Neural progenitor cell (in vitro differentiated cells): Measurements from ENCODE around the gene DDX51. TPM values are rescaled to one million over a fixed set of nuclear protein-coding genes. Genes with fewer than 3 reads are reported as not detected.

Experiments
- DNase-seq: peaks from one replicate; pipeline ENCODE4 v3.0.0-alpha.2; 2016; ENCODE audit warnings: low spot score
- H2AFZ ChIP-seq: fragments of 200-600 bp; sonication (generic); replicated peaks from 2 replicates; pipeline ENCODE4 v1.6.1; 2016; ENCODE audit warnings: antibody characterized with exemption
- H3F3A ChIP-seq: fragments of 200-600 bp; sonication (generic); 2 replicates; pipeline ENCODE4 v1.6.1; 2016; ENCODE audit warnings: antibody characterized with exemption, low read depth
- H3K27ac ChIP-seq: fragments of 200-600 bp; sonication (generic); 2 replicates; pipeline ENCODE4 v1.5.1; 2016; ENCODE audit warnings: mild to moderate bottlenecking
- H3K27me3 ChIP-seq: fragments of 200-600 bp; sonication (generic); 2 replicates; pipeline ENCODE4 v1.6.1; 2016; ENCODE audit warnings: mild to moderate bottlenecking, moderate library complexity
- H3K36me3 ChIP-seq: fragments of 200-600 bp; sonication (generic); 2 replicates; pipeline ENCODE4 v1.5.1; 2016
- H3K4me1 ChIP-seq: fragments of 200-600 bp; sonication (generic); 2 replicates; pipeline ENCODE4 v1.6.1; 2016; ENCODE audit warnings: mixed run types
- H3K4me2 ChIP-seq: fragments of 200-600 bp; sonication (generic); 2 replicates; pipeline ENCODE4 v1.6.1; 2016
- H3K4me3 ChIP-seq: fragments of 200-600 bp; sonication (generic); 2 replicates; pipeline ENCODE4 v1.5.1; 2016
- H3K79me2 ChIP-seq: fragments of 200-600 bp; sonication (generic); 2 replicates; pipeline ENCODE4 v1.6.1; 2016; ENCODE audit warnings: low read depth
- H3K9ac ChIP-seq: fragments of 200-600 bp; sonication (generic); 2 replicates; pipeline ENCODE4 v1.6.1; 2016
- H3K9me3 ChIP-seq: fragments of 200-600 bp; sonication (generic); 2 replicates; pipeline ENCODE4 v1.5.1; 2016; ENCODE audit warnings: low read depth
- H4K20me1 ChIP-seq: fragments of 200-600 bp; sonication (generic); 2 replicates; pipeline ENCODE4 v1.6.1; 2016; ENCODE audit warnings: low read depth
- H3K27ac Mint-ChIP-seq: 3 replicates; pipeline ENCODE4 v1.8.0; 2021; ENCODE audit warnings: mixed read lengths
- H3K27me3 Mint-ChIP-seq: 2 replicates; pipeline ENCODE4 v1.8.0; 2022; ENCODE audit warnings: low read depth, mild to moderate bottlenecking, inconsistent platforms, moderate library complexity, mixed read lengths; ENCODE audit not compliant: insufficient read depth
- H3K36me3 Mint-ChIP-seq: 3 replicates; pipeline ENCODE4 v1.8.0; 2021; ENCODE audit warnings: mixed read lengths
- H3K4me1 Mint-ChIP-seq: 3 replicates; pipeline ENCODE4 v1.8.0; 2021; ENCODE audit warnings: mixed read lengths
- H3K4me3 Mint-ChIP-seq: 3 replicates; pipeline ENCODE4 v1.8.0; 2021; ENCODE audit warnings: mild to moderate bottlenecking, moderate library complexity, mixed read lengths
- H3K9me3 Mint-ChIP-seq: 3 replicates; pipeline ENCODE4 v1.8.0; 2020; ENCODE audit warnings: mixed read lengths
- CTCF ChIP-seq: fragments of 200-600 bp; sonication (generic); IDR thresholded peaks from 2 replicates; pipeline ENCODE4 v1.5.1; 2017; ENCODE audit warnings: antibody characterized with exemption, mild to moderate bottlenecking
- EZH2 ChIP-seq: fragments of 200-600 bp; sonication (generic); IDR thresholded peaks from 2 replicates; pipeline ENCODE4 v1.6.1; 2017; ENCODE audit warnings: antibody characterized with exemption, mild to moderate bottlenecking, moderate library complexity
- EZH2phosphoT487 ChIP-seq: fragments of 200-600 bp; sonication (generic); IDR thresholded peaks from 2 replicates; pipeline ENCODE4 v1.6.1; 2017; ENCODE audit warnings: antibody characterized with exemption
- total RNA-seq: library from RNA; depleted of rRNA; stranded (reverse); fragments of >200 nt; gene quantifications from 2 replicates; pipeline ENCODE4 v1.2.3, GENCODE V29; 2015; ENCODE audit warnings: low replicate concordance

The DDX51 gene
- total RNA-seq, 1 donor from 2014 or later, result 8.5 TPM

GRCh38 chr12:132131229-132131628, 12.9 kb downstream of the DDX51 start:
- H3K27me3 Mint-ChIP-seq, result peaks cover 8% of the 10 kb centered on the region
- H3F3A ChIP-seq, result peaks cover 5% of the 10 kb centered on the region
- no peak for DNase-seq
- H3K27me3 ChIP-seq, result no peaks in the 10 kb centered on the region
- no peak overlapping the region for H3K9ac ChIP-seq
- H3K4me3 ChIP-seq, result no peak overlapping the region
- H3K4me2 ChIP-seq, result no peak overlapping the region
- no peak overlapping the region for H2AFZ ChIP-seq
- no peaks in the 10 kb centered on the region for H4K20me1 ChIP-seq
- H3K4me3 Mint-ChIP-seq, result no peak overlapping the region
- H3K27ac ChIP-seq, result no peak overlapping the region
- no peak overlapping the region for H3K27ac Mint-ChIP-seq
- peaks cover 21% of the 10 kb centered on the region for H3K36me3 ChIP-seq
- H3K4me1 ChIP-seq, result no peaks in the 10 kb centered on the region
- TF ChIP-seq EZH2 (no peak), EZH2phosphoT487 (no peak), CTCF (no peak)
- peaks cover 9% of the 10 kb centered on the region for H3K9me3 ChIP-seq
- H3K9me3 Mint-ChIP-seq, result peaks cover 6% of the 10 kb centered on the region
- H3K79me2 ChIP-seq, result no peaks in the 10 kb centered on the region
- peaks cover 28% of the 10 kb centered on the region for H3K36me3 Mint-ChIP-seq
- peaks cover under 1% of the 10 kb centered on the region for H3K4me1 Mint-ChIP-seq

- no peaks in the 10 kb centered on the region for H3K4me1 ChIP-seq
- H3K27ac Mint-ChIP-seq, result no peak overlapping the region
- no peak for DNase-seq
Measured at GRCh38 chr12:132130690-132131089, 13.4 kb downstream of the DDX51 start.

GRCh38 chr12:132129007-132129406, 15.1 kb downstream of the DDX51 start:
- Mint-ChIP-seq H3K4me1 (no peaks in the 10 kb centered on the region), H3K4me3 (no peak overlapping the region), H3K27me3 (peaks cover 7% of the 10 kb centered on the region), H3K27ac (peak overlapping the region; percentile 8), H3K9me3 (peaks cover 6% of the 10 kb centered on the region), H3K36me3 (peaks cover 44% of the 10 kb centered on the region)
- H3K36me3 ChIP-seq, result peaks cover 21% of the 10 kb centered on the region
- no peaks in the 10 kb centered on the region for H3K79me2 ChIP-seq
- H3K9me3 ChIP-seq, result peaks cover 9% of the 10 kb centered on the region
- TF ChIP-seq EZH2 (no peak), CTCF (no peak), EZH2phosphoT487 (no peak)
- H3K4me1 ChIP-seq, result no peaks in the 10 kb centered on the region
- H3F3A ChIP-seq, result peaks cover 3% of the 10 kb centered on the region
- no peak for DNase-seq
- no peak overlapping the region for H3K27ac ChIP-seq
- H3K4me3 ChIP-seq, result no peak overlapping the region
- H2AFZ ChIP-seq, result no peak overlapping the region
- no peak overlapping the region for H3K4me2 ChIP-seq
- no peak overlapping the region for H3K9ac ChIP-seq
- no peaks in the 10 kb centered on the region for H4K20me1 ChIP-seq
- H3K27me3 ChIP-seq, result no peaks in the 10 kb centered on the region

More at GRCh38 chr12:132130690-132131089, 13.4 kb downstream of the DDX51 start:
- Histone ChIP-seq H4K20me1 (no peaks in the 10 kb centered on the region), H2AFZ (no peak overlapping the region), H3K27ac (no peak overlapping the region), H3F3A (peaks cover 5% of the 10 kb centered on the region), H3K9ac (no peak overlapping the region), H3K4me2 (no peak overlapping the region), H3K36me3 (peaks cover 21% of the 10 kb centered on the region), H3K4me3 (no peak overlapping the region), H3K79me2 (no peaks in the 10 kb centered on the region), H3K27me3 (no peaks in the 10 kb centered on the region), H3K9me3 (peaks cover 9% of the 10 kb centered on the region)
- H3K27me3 Mint-ChIP-seq, result peaks cover 8% of the 10 kb centered on the region
- H3K4me3 Mint-ChIP-seq, result no peak overlapping the region
- H3K36me3 Mint-ChIP-seq, result peaks cover 33% of the 10 kb centered on the region
- TF ChIP-seq CTCF (no peak), EZH2phosphoT487 (no peak), EZH2 (no peak)
- no peaks in the 10 kb centered on the region for H3K4me1 Mint-ChIP-seq
- H3K9me3 Mint-ChIP-seq, result peaks cover 6% of the 10 kb centered on the region
